ENCODE results near the gene FAM234B.

FAM234B gene

GRCh38 chr12:13117029-13117428 lies 72.8 kb downstream of the FAM234B start:
- DNase-seq (ENCODE audit: low read depth in 2 of 2) = no peak

GRCh38 chr12:13119826-13120225 lies 75.6 kb downstream of the FAM234B start:
- no peak for DNase-seq (ENCODE audit: low read depth in 2 of 2)

DNA sequence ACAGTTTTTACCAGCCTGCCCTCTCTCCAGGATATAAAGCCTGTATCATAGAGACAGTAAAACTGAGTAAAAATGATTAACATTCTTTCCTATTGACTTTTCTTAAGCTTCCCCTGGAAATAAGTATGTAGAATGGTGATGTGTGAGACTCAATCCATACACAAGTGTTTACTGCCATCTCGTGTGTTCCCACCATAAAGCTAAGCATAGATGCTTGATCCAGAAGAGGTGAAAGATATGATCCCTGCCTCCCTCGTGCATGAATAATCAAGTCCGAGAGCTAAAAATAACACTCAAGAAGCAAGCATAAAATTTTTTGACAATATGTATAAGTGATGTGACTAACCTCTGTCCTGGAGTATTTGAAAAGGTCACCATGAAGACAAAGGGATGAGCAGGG lies 76.2 kb downstream of the FAM234B start:
- DNase-seq (ENCODE audit: low read depth in 2 of 2) = no peak

- no peak for DNase-seq (ENCODE audit: low read depth in 2 of 2)
Measured at GRCh38 chr12:13121568-13121967, 77.4 kb downstream of the FAM234B start.

GRCh38 chr12:13124656-13125505 lies 80.7 kb downstream of the FAM234B start:
- DNase-seq (ENCODE audit: low read depth in 2 of 2) = no peak

DNA sequence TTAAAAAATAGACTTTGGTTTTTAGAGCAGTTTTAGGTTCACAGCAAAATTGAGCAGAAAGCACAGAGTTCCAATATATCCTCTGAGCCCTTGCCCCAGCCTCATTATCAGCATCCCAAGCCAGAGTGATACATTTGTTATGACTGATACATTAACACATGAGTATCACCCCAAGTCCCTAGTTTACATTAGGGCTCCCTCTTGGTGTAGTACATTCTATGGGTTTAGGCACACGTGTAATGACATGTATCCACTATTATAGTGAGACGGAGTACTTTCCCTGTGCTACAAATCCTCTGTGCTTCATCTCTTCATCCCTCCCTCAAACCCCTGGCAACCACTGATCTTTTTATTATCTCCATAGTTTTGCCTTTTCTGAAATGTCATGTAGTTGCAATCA lies 81.8 kb downstream of the FAM234B start:
- no peak for DNase-seq (ENCODE audit: low read depth in 2 of 2)

GRCh38 chr12:13126494-13126893 lies 82.3 kb downstream of the FAM234B start:
- no peak for DNase-seq (ENCODE audit: low read depth in 2 of 2)

DNA sequence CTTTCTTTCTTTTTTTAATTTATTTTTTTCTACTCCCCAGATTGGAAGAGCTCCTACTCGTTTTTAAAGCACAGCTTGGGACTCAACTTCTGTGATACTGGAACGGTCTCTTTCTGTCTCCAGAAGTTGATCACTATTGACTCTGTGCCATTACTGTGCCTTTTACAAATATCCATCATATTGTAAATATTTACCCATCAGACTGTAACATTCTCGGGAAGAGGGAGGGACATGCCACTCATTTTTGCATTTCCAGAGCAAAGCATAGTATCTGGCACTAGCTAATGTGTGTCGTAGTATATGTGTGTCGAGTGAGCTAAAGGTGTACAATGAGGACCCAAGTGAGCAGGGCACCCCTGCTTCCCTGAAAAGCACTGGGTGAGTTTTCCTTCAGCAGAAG lies 83.3 kb downstream of the FAM234B start:
- DNase-seq (ENCODE audit: low read depth in 2 of 2) = no peak

DNA sequence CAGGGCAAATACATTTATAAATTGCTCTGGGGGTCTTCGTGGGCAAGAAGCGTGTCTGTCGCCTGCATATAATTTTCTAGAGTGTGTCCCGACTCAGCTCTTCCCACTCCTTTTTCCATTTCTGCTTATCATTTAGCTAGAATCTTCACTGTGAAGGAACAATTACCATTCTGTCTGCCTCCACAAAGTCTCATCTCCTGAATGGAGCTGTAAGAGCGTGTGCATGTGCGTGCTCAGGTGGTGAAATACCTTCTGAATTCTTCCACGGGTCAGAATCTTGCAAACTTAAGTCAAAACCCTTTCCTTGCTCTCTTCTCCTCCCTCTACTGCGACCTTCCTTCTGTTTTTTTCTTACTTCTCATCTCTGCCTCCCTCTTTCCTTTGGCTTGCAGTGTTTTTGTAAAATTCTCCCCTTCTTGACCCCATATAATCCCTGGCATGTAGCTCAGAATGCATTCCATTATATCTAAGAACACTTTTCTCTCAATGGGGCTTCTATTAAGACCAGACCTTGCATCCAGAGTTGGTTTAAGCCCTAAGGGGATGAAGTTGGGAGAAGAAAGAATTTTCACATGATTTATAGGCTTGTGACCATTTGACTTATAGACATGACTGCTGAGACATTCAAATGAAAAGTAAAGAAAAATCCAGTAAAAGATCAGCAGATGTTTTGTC lies 84.2 kb downstream of the FAM234B start:
- DNase-seq (ENCODE audit: low read depth in 2 of 2) = no peak

- no peak for DNase-seq (ENCODE audit: low read depth in 2 of 2)
Measured at GRCh38 chr12:13130981-13131380, 86.8 kb downstream of the FAM234B start.

Measured in stimulated activated CD8-positive, alpha-beta memory T cell treated with anti-CD3 and anti-CD28 coated beads, Interleukin-2, amount 100 ng/mL, for 1 hour (primary cell).